HepG2 (cell line): ENCODE measurements around the gene ZPLD1. TPM values are rescaled to one million over a fixed set of nuclear protein-coding genes. Genes with fewer than 3 reads are reported as not detected.

ENCODE experiments used
- ATAC-seq: fragments of 200-7000 bp; cut with Tn5 transposase; 3 replicates; pipeline ENCODE4 v1.9.1; 2020; ENCODE audit warnings: mild to moderate bottlenecking, moderate library complexity
- BruUV-seq: library from RNA; stranded (reverse); fragments of 400-500 nt; replicated peaks from 2 replicates; lab custom pipeline; 2021; lab: Mats Ljungman, UMichigan
- CTCF ChIA-PET: fragments of 300-600 bp; formaldehyde crosslinking; extraction: SDS; loops from one replicate; lab custom pipeline; 2021; ENCODE audit warnings: low total read pairs, inconsistent platforms, low intra/inter-chr PET ratio; lab: Yijun Ruan, JAX
- POLR2A ChIA-PET: fragments of 350-600 bp; sonication (Branson Sonifier 250); formaldehyde crosslinking; loops from one replicate; lab custom pipeline; 2020; ENCODE audit warnings: antibody characterized with exemption, inconsistent platforms; lab: Yijun Ruan, JAX
- DNase-seq: peaks from one replicate; pipeline ENCODE4 v3.0.0-alpha.2; 2015; ENCODE audit warnings: low spot score
- FAIRE-seq: peaks from 3 replicates; lab custom pipeline; 2011; peaks lifted over from hg19 to GRCh38; lab: Jason Lieb, UNC
- H2AFZ ChIP-seq: one replicate; pipeline ENCODE4 v1.6.1; 2011; ENCODE audit warnings: low read length, inconsistent platforms
- H3K27ac ChIP-seq: fragments of 300-600 bp; 3 replicates; pipeline ENCODE4 v1.8.0; 2011; ENCODE audit warnings: mixed run types, mild to moderate bottlenecking, mixed read lengths, low read length, inconsistent platforms; ENCODE audit not compliant: insufficient read depth; ENCODE audit errors: extremely low read length
- H3K27me3 ChIP-seq, 2 experiments: fragments of 200-600 bp in 1 of 2; 2 replicates in 1 of 2; 3 replicates in 1 of 2; pipeline versions ENCODE4 v1.6.0 to v1.8.0; 2011; ENCODE audit warnings: low read length in 2 of 2, mild to moderate bottlenecking in 2 of 2, moderate library complexity in 2 of 2, inconsistent platforms in 1 of 2; ENCODE audit not compliant: insufficient read depth in 2 of 2, control insufficient read depth in 1 of 2
- H3K36me3 ChIP-seq, 2 experiments: fragments of 200-600 bp in 1 of 2; replicated peaks in 1 of 2; 2 replicates in 1 of 2; 3 replicates in 1 of 2; pipeline versions ENCODE4 v1.5.1 to v1.8.0; 2011; ENCODE audit warnings: low read length in 2 of 2, inconsistent platforms in 1 of 2; ENCODE audit not compliant: insufficient read depth in 2 of 2, control insufficient read depth in 1 of 2
- H3K4me1 ChIP-seq: 2 replicates; pipeline ENCODE4 v1.5.1; 2012; ENCODE audit warnings: low read length, inconsistent platforms; ENCODE audit not compliant: insufficient read depth
- H3K4me2 ChIP-seq: 2 replicates; pipeline ENCODE4 v1.6.0; 2011; ENCODE audit warnings: low read depth, low read length, inconsistent platforms
- H3K4me3 ChIP-seq, 3 experiments: fragments of 200-600 bp in 1 of 3; sonication (generic), shearing (Covaris generic) in 1 of 3; replicated peaks in 1 of 3; 2 replicates each; pipeline ENCODE4 v1.5.1; 2011 to 2016; ENCODE audit warnings: low read length in 3 of 3, inconsistent platforms in 2 of 3, low read depth in 2 of 3, mild to moderate bottlenecking in 2 of 3, control low read depth in 1 of 3, mixed read lengths in 1 of 3; ENCODE audit not compliant: insufficient read depth in 1 of 3
- H3K79me2 ChIP-seq: one replicate; pipeline ENCODE4 v1.6.1; 2011; ENCODE audit warnings: low read length, inconsistent platforms; ENCODE audit not compliant: insufficient read depth
- H3K9ac ChIP-seq: 2 replicates; pipeline ENCODE4 v1.6.0; 2011; ENCODE audit warnings: mild to moderate bottlenecking, low read depth, low read length, inconsistent platforms; ENCODE audit not compliant: insufficient read depth
- H3K9me3 ChIP-seq: 2 replicates; pipeline ENCODE4 v1.5.1; 2012; ENCODE audit warnings: mild to moderate bottlenecking, low read length
- H4K20me1 ChIP-seq: 2 replicates; pipeline ENCODE4 v1.6.0; 2011; ENCODE audit warnings: inconsistent platforms, mild to moderate bottlenecking, low read length, moderate library complexity; ENCODE audit not compliant: insufficient read depth
- MAFF ChIP-seq: IDR thresholded peaks from 2 replicates; pipeline ENCODE4 v1.6.1; 2011; ENCODE audit warnings: low read depth, low read length, improper control_type of control experiment
- MAFK ChIP-seq, 2 experiments: IDR thresholded peaks in 1 of 2; conservative IDR thresholded peaks in 1 of 2; 2 replicates each; pipeline ENCODE4 v1.6.1; 2011; ENCODE audit warnings: improper control_type of control experiment in 2 of 2, low read length in 2 of 2
- NFE2L2 ChIP-seq: fragments of 150-350 bp; IDR thresholded peaks from 2 replicates; pipeline ENCODE4 v1.6.1; 2014; ENCODE audit warnings: low read length
- ZNF264 ChIP-seq: sonication (generic); formaldehyde crosslinking; IDR thresholded peaks from 2 replicates; pipeline ENCODE4 v1.4.0; 2020; ENCODE audit warnings: missing genetic modification reagents
- WGBS: methylation state at CpG from one replicate; pipeline ENCODE4 v1.1.6; 2017; ENCODE audit warnings: low lambda C conversion rate; 5-methylcytosine and 5-hydroxymethylcytosine counted together
- in situ Hi-C: cut with HindIII; loops from 2 replicates; pipeline ENCODE4 v1.10.0; 2017; ENCODE audit warnings: low pct_unique_long_range_greater_than_20kb; ENCODE audit not compliant: extremely low pct_ligation_motif_present
- intact Hi-C: fragments of 100-400 bp; cut with micrococcal nuclease; formaldehyde crosslinking; loops from one replicate; pipeline ENCODE4 v1.10.0; 2022; ENCODE audit not compliant: unreplicated experiment
- polyA plus RNA-seq, 8 experiments: library from polyadenylated mRNA; depleted of rRNA in 3 of 8; stranded (reverse) in 7 of 8; unstranded in 1 of 8; fragments of >200 nt; fragmentation: Illumina TruSeq in 4 of 8; extraction: Trizol in 4 of 8; gene quantifications; 2 replicates each; pipeline versions ENCODE4 v1.2.1 to v1.2.3, GENCODE V29; 2011 to 2016; ENCODE audit warnings: low read depth in 4 of 8, missing spikeins in 1 of 8, mixed read lengths in 1 of 8; ENCODE audit not compliant: insufficient read depth in 1 of 8
- total RNA-seq, 5 experiments: library from RNA; depleted of rRNA; stranded (reverse); fragments of >200 nt; fragmentation: Illumina TruSeq; extraction: Trizol; gene quantifications; 2 replicates each; pipeline ENCODE4 v1.2.3, GENCODE V29; 2016; ENCODE audit warnings: low read depth in 1 of 5
- TF ChIP-seq, protein P1 (sequence below): sonication (generic); formaldehyde crosslinking; IDR thresholded peaks from 2 replicates; pipeline ENCODE4 v1.4.0; 2020; ENCODE audit warnings: mild to moderate bottlenecking, missing genetic modification reagents

ZPLD1 gene
- total and polyA plus RNA-seq, 2 of the 13 experiments (the other 11 are each of a cell fraction or from before 2014, with no cell fraction given): not detected

GRCh38 chr3:102457644-102458043, 22.8 kb downstream of the ZPLD1 start:
- no TSS peak for BruUV-seq
- 0% methylated on average over 2 of the region's 2 CpGs for WGBS
- TF ChIP-seq ZNF264 (CRISPR knock-in tag): no peak
- H3K27ac ChIP-seq: no peak overlapping the region
- H3K36me3 ChIP-seq: no peaks in the 10 kb centered on the region
- H3K27me3 ChIP-seq: no peaks in the 10 kb centered on the region
- no peak for DNase-seq
- intact Hi-C loops (no loop called here), in situ Hi-C loops (no loop called here)
- no peak for FAIRE-seq
- ATAC-seq: no peak
- H3K79me2 ChIP-seq: no peaks in the 10 kb centered on the region
- no peaks in the 10 kb centered on the region for H3K4me1 ChIP-seq
- H4K20me1 ChIP-seq: no peaks in the 10 kb centered on the region
- H3K9ac ChIP-seq: no peak overlapping the region
- ChIA-PET CTCF (no interaction called here), POLR2A (no interaction called here)
- no peak overlapping the region for H3K4me3 ChIP-seq
- H2AFZ ChIP-seq: no peak overlapping the region
- H3K4me2 ChIP-seq: no peak overlapping the region
- H3K9me3 ChIP-seq: no peaks in the 10 kb centered on the region

- no peak for FAIRE-seq
- ChIA-PET CTCF (no interaction called here), POLR2A (no interaction called here)
- no peaks in the 10 kb centered on the region for H3K27me3 ChIP-seq
- ATAC-seq: no peak
- no TSS peak for BruUV-seq
- H3K4me1 ChIP-seq: no peaks in the 10 kb centered on the region
- H3K36me3 ChIP-seq: no peaks in the 10 kb centered on the region
- TF ChIP-seq, protein P1, sequence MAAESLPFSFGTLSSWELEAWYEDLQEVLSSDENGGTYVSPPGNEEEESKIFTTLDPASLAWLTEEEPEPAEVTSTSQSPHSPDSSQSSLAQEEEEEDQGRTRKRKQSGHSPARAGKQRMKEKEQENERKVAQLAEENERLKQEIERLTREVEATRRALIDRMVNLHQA (CRISPR knock-in tag): no peak
- peak; percentile 59; the same call in 1 of the 2 replicates for TF ChIP-seq MAFF
- peak; percentile 28; the same call in 1 of the 2 replicates for TF ChIP-seq NFE2L2
- TF ChIP-seq MAFK (conservative IDR thresholded peaks at IDR 0.05 in 1 of 2, IDR thresholded peaks at IDR 0.05 in 1 of 2; ENCODE audit: low read length in 2 of 2): peak; percentile 16 to 53; a peak in 2 of 4 replicates
- no peaks in the 10 kb centered on the region for H3K9me3 ChIP-seq
- H4K20me1 ChIP-seq: no peaks in the 10 kb centered on the region
- H3K9ac ChIP-seq: no peak overlapping the region
- intact Hi-C loops: no loop called here
- H3K27ac ChIP-seq: no peak overlapping the region
- in situ Hi-C loops: no loop called here
- no peak for DNase-seq
- no peak overlapping the region for H3K4me3 ChIP-seq
- H2AFZ ChIP-seq: no peak overlapping the region
- H3K79me2 ChIP-seq: no peaks in the 10 kb centered on the region
- no peak overlapping the region for H3K4me2 ChIP-seq
These were observed 25.8 kb downstream of the ZPLD1 start for GRCh38 chr3:102460579-102460978.
